Renal cortex interstitium (tissue), 11 donors: ENCODE measurements around the gene GALNT12. TPM values are rescaled to one million over a fixed set of nuclear protein-coding genes. Genes with fewer than 3 reads are reported as not detected.

Experiments
- DNase-seq, 11 donors: peaks; one replicate each; pipeline ENCODE4 v3.0.0-alpha.2; 2013; ENCODE audit warnings: low read depth in 9 of 11, low spot score in 4 of 11; ENCODE audit errors: extremely low read depth in 1 of 11
- polyA plus RNA-seq, 3 donors: library from polyadenylated mRNA; unstranded; fragments of 120-200 nt; gene quantifications; one replicate each; pipeline ENCODE4 v1.2.1, GENCODE V29; 2013; ENCODE audit not compliant: insufficient read length in 3 of 3

GALNT12 gene
- polyA plus RNA-seq, 3 donors = 7.0 to 7.3 (median 7.2) TPM

DNA sequence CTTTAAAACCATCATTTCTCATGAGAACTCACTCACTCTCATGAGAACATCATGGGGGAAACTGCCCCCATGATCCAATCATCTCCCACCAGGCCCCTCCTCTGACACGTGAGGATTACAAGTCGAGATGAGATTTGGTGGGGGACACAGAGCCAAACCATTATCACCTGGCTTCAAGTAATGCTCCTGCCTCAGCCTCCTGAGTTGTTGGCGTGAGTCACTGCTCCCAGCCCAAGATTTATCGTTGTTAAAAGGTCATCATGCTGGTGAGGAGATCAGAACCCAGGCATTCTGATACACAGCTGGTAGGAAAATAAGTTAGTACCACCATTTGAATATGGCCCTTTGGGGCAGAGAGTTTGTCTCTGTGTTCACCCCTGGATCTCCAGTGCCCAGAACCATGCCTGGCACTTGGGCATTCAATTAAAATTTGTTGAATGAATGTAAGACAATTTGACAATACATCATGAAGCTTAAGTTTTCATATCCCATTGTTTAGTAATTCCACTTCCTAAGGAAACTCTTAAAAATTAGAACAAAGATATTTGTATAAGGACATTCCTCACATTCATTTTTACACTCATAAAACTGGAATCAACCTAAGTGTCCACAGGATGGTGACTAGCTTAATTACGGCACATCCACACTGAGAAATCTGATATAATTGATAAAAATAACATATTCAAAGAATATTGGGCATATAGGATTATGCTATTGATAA is 78.3 kb downstream of the GALNT12 start:
- DNase-seq = no peak

DNA sequence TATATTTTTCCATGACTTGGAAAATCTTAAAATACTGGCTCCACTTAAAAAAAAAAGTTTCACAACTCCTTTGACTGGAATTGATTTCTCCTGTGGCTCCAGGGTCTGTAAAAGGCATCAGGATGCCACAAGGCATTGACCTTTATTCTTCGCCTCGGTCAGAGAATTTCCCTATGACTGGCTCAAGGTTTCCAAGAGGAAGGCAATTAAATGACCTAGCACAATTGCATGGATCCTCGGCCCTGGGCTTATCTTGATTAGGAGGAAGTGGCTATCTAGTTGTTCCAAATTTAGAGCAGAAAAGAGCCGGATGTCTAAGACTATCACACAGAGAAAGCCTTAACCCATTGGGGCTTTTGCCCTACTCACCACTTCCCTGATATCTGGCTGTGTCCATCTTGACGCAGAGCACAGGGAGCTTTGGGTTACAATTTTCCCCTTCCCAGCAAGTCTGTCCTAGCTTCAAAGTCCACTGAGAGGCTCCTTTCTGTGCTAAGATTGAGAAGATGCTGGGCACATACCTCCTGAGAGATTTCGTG is 79.3 kb downstream of the GALNT12 start:
- no peak for DNase-seq

DNA sequence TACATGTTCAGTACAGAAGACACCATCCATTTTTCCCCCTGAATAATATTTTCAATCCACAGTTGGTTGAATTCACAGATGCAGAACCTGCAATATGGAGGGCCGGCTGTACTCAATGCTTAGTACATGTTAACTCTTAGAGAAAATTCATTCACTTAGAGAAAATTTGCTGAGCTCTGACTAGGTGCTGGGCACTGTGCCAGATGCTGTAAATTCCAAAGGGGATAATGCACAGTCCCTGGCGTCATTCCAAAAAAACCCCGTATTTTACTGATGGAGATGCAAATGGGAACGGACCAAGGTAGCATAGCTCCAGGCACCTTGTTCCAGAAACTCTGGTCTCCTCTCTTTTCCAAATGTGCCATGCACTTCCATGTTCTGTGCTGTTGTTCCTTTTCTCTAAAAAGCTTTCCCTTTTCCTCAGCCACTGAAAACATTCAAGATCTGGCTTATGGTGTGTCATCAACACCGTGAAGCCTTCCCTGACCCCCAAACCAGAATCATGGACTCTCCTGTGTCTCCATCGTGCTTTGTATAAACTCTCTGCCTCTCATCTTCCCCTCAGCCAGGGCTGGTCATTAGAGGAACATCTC is 80.5 kb downstream of the GALNT12 start:
- peak in 2 of 11 donors; percentile 31 to 37 for DNase-seq

- DNase-seq = no peak
These were observed 81.4 kb downstream of the GALNT12 start for GRCh38 chr9:98888801-98889421.

DNA sequence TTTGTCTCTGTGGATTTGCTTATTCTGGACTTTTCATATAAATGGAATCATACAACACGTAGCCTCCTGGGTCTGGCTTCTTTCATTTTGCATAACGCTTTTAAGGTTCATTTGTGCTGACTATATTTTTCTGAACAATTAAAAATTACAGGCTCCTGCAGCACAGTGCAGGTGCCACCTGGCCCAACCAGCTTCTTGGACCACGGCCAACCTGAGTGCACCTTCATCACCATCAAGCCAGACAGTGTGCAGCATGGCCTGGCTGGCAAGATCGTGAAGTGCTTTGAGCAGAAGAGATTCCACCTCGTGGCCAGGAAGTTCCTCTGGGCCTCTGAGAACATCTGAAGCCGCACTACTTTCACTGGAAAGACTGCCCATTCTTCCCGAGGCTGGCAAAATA is 82.8 kb downstream of the GALNT12 start:
- DNase-seq = no peak

DNA sequence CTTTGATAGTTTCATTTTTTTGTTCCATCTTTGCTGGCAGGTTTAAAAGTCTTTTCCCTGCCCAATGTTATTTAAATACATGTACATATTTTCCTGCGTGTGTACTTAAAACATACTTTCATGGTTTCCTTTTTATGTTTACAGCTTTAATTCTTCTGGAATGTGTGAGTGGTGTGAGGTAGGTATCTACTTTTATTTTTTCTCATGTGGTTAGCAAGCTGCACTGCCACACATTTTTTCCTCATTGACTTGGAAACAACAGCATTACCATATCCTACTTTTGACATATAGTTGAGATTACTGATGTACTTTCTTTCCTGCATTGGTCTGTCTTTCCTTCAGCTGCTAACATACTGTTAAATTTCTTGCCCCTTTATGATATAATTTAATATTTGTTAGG is 84.8 kb downstream of the GALNT12 start:
- DNase-seq = no peak

DNA sequence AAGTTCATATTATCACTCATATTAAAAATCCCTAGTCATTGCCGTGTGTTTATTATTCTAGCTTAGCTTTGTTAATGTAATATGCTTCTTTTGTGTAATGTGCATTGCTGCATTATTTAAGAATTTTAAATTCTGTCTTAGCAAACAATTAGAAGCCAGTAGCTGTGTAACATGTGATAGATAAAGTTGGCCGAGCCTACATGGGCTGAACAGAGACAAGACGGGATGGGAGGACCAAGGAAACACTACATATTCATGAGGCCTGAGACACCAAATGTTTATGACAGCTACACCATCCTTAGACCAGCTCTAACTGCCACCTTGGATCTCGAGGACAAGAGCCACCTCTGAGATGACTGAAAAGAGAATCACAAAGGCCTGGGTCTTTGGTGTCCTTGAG is 85.2 kb downstream of the GALNT12 start:
- DNase-seq = no peak

GRCh38 chr9:98894171-98894570 is 86.7 kb downstream of the GALNT12 start:
- DNase-seq = no peak

- DNase-seq = no peak
These were observed 87.3 kb downstream of the GALNT12 start for GRCh38 chr9:98894761-98895160.

DNA sequence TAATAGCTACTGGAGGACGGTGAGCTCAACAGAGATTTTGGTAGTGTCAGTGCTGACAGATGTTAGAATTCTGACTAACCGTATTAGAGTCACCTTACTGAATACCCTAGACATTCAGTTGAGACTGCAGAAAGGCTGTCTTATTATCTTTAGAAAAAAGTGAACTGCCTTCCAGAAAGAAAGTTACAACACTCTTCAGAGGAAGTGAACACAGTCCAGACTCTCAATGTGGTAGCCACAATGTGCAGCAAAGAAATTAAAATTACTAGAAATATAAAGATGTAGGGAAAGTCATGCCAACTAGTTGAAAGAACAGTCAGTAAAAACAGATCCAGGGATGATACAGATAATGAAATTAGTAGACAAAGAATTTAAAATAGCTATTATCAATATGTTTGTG is 89.2 kb downstream of the GALNT12 start:
- no peak for DNase-seq

DNA sequence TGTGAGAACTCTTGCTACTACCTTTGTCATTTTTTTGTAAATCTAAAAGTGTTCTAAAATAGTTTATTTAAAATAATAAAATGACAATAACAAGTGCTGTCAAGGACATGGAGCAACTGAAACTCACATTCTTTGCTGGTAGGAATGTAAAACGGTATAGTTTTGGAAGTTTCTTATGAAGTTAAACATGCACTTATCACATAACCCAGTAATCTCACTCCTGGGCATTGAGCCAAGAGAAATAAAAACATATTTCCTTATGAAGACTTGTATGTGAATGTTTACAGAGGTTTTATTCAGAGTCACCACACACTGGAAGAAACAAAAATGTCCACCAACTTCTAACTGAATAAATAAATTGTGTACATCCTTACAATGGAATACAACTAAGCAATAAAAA is 90.3 kb downstream of the GALNT12 start:
- DNase-seq = no peak

- peak in 5 of 11 donors; percentile 40 to 67 (median 53) for DNase-seq
These were observed 92.1 kb downstream of the GALNT12 start for GRCh38 chr9:98899408-98900056.

Other genes starting within 250 kb of the GALNT12 start
- gene GABBR2, start 98.7 kb upstream of the GALNT12 start, polyA plus RNA-seq = 1 to 10 TPM; 4.5 to 5.2 (median 5.0) TPM
- gene ANKS6, start 11.1 kb upstream of the GALNT12 start, polyA plus RNA-seq = 10 to 100 TPM; 23.0 to 31.7 (median 25.7) TPM
- gene COL15A1, start 136.2 kb downstream of the GALNT12 start, polyA plus RNA-seq = 10 to 100 TPM; 22.2 to 30.3 (median 23.0) TPM